ENCODE measurements around the gene SLC6A15.

SLC6A15 gene

DNA sequence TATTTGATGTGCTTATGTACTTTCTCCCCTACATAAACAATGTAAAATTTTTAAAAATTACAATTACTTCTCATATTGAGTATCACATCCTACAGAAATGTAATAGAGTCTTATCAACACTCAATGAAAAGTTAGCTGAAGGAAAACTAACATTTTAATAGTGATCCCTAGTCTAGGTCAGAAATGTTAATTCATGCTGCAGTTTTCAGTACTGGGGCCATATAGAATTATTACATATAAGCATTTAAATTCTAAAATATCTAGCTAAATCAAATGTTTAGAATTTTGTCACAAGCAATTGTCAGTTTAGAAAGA is 37.8 kb downstream of the SLC6A15 start:
- TF ChIP-seq, protein P1, sequence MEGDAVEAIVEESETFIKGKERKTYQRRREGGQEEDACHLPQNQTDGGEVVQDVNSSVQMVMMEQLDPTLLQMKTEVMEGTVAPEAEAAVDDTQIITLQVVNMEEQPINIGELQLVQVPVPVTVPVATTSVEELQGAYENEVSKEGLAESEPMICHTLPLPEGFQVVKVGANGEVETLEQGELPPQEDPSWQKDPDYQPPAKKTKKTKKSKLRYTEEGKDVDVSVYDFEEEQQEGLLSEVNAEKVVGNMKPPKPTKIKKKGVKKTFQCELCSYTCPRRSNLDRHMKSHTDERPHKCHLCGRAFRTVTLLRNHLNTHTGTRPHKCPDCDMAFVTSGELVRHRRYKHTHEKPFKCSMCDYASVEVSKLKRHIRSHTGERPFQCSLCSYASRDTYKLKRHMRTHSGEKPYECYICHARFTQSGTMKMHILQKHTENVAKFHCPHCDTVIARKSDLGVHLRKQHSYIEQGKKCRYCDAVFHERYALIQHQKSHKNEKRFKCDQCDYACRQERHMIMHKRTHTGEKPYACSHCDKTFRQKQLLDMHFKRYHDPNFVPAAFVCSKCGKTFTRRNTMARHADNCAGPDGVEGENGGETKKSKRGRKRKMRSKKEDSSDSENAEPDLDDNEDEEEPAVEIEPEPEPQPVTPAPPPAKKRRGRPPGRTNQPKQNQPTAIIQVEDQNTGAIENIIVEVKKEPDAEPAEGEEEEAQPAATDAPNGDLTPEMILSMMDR (conservative IDR thresholded peaks at IDR 0.05): peak; percentile 50
- no peak for TF ChIP-seq ZFX (IDR thresholded peaks at IDR 0.05)
- no peak overlapping the region for H3K27ac ChIP-seq

DNA sequence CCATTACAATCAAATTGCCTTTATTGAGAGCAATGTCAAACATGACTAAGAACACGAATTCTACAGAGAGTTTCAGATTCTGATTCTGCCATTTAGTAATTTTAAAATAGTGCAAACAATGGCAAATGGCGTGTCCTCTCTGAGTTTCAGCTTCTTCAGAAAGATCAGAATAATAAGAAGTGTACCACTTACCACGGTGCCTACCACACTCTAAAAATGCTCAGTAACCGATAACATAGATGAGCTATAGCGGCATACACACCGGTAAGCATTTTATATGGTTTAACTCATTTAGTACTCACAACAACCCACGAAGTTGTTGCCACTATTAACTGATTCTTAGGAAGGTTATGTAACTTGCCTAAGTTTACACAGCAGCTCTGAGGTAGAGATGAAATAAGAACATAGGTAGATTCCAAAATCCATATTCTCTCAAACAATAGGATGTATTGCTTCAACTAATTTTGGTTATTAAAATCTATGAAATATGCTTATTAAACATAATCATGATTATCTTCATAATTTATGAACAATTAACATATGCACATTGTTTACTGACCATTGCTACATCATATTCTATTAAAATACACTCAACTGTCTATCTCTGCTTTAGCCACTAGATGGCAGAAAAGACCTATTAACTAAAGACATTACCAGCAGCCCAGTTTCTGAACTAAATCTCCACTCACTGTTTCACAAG is 38.3 kb downstream of the SLC6A15 start:
- H3K27ac ChIP-seq: no peak overlapping the region
- TF ChIP-seq ZFX (IDR thresholded peaks at IDR 0.05): no peak
- TF ChIP-seq, protein P1 (conservative IDR thresholded peaks at IDR 0.05): peak; percentile 77

DNA sequence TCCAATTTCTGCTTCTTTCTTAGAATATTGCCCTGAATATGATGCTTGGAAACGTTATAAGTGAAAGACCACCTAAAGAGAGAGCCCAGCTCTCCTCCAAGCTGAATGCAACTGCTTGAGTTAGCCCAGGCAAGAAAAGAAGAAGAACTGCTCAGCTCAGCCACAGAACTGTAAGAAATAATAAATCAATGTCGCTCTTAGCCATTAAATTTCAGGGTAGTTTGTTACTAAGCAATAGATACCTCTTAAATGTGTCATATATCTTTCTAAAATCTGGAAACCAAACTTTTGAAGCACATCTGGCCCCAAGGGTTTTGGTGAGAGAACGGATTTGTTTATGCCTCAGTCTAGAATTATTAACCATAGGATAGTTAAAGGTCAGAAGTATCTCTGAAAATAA is 50.4 kb downstream of the SLC6A15 start:
- TF ChIP-seq, protein P1 (conservative IDR thresholded peaks at IDR 0.05): no peak
- TF ChIP-seq ZFX (IDR thresholded peaks at IDR 0.05): no peak
- no peak overlapping the region for H3K27ac ChIP-seq

DNA sequence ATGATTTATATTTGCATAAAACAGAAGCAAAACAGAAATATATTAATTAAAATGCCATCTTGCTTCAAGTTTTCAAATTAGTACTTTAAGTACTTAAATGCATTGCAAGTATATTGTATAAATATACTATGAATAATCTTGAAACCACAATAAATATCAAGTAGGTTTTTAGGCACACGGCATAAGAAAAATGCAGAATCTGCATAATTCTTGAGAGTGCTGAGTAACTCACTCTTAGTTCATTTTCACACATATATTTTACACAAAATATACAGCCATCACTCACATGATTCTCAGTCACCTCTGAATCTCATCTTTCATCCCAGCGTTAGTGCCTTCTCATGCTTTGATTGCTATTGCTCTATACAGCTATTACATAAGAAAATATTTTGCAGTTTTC is 51.9 kb downstream of the SLC6A15 start:
- TF ChIP-seq, protein P1 (conservative IDR thresholded peaks at IDR 0.05): no peak
- no peak for TF ChIP-seq ZFX (IDR thresholded peaks at IDR 0.05)
- no peak overlapping the region for H3K27ac ChIP-seq

DNA sequence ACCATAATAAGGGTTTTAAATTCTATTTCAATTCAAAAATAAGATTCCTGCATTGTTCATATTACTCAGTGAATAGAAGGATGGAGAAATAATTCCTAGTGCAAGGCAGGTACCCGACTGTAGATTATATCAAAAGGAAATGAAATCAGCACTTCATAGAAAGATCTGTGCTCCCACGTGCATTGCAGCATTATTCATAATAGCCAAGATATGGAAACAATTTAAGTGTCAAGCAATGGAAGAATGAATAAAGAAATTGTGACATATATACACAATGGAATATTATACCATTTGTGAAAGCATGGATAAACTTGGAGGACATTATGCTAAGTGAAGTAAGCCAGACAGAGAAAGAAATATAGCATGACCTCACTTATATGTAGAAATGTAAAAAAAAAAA is 53.8 kb downstream of the SLC6A15 start:
- TF ChIP-seq ZFX (IDR thresholded peaks at IDR 0.05): no peak
- TF ChIP-seq, protein P1 (conservative IDR thresholded peaks at IDR 0.05): no peak
- no peak overlapping the region for H3K27ac ChIP-seq

DNA sequence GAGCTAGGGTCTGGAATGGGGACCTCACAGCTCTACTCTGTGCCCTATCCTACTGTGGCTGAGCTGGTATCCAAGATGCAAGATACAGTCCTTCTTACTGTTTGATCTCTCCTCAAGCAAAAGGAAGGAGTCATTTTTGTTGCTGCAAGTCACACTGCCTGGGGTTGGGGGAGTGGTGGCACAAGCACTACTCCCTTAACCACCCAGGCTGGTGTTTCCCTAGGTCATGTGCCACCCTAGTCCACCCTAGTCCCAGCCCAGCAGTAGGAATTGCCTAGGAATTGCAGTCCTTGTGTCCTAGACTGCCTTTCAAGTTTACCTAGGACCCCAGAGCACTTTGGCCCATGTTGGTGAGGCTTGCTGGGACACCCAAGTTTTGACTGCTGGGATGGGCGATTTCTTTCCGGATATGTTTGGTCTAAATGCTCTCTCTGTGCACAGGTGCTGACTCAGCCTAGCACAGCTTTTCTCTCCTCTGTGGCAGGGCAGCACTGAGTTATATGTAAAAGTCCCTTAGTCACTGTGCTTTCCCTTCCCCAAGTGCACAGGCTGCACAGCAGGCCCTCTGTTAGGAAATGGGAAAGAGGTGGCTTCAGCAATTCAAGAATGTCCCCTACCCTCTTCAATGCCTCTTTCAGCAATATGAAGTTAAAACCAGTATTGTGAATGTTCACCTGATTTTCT is 54.9 kb downstream of the SLC6A15 start:
- H3K27ac ChIP-seq: no peak overlapping the region
- TF ChIP-seq, protein P1 (conservative IDR thresholded peaks at IDR 0.05): no peak
- TF ChIP-seq ZFX (IDR thresholded peaks at IDR 0.05): no peak

DNA sequence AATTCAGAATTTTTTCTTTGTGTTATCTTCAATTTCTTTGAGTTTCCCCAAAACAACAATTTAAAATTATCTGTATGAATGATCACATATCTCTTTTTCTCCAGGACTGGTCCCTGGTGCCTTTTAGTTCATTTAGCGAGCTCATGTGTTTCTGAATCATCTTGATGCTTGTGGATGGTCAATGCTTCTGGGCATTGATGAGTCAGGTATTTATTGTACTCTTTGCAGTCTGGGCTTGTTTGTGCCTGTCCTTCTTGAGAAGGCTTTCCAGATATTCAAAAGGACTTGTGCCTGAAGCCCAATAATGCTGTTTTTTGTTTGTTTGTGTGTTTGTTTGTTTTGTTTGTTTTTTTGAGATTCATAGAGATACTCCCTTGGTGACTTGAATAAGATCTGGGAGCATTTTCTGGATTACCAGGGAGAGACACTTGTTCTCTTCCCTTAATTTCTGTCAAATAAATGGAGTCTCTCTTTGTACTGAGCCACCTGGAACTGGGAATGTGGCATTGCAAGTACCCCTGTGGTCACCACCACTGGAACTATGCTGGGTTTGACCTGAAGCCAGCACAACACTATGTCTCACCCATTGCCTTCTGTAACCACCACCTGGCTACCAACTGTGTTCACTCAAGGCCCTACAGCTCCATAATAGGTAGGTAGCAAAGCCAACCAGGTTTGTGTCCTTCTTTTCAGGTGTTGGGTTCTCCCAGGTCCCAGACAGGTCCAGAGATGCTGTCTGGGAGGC is 56.3 kb downstream of the SLC6A15 start:
- TF ChIP-seq ZFX (IDR thresholded peaks at IDR 0.05): no peak
- TF ChIP-seq, protein P1 (conservative IDR thresholded peaks at IDR 0.05): no peak
- no peak overlapping the region for H3K27ac ChIP-seq
